Measurements from ENCODE around the gene DGLUCY.

DNA sequence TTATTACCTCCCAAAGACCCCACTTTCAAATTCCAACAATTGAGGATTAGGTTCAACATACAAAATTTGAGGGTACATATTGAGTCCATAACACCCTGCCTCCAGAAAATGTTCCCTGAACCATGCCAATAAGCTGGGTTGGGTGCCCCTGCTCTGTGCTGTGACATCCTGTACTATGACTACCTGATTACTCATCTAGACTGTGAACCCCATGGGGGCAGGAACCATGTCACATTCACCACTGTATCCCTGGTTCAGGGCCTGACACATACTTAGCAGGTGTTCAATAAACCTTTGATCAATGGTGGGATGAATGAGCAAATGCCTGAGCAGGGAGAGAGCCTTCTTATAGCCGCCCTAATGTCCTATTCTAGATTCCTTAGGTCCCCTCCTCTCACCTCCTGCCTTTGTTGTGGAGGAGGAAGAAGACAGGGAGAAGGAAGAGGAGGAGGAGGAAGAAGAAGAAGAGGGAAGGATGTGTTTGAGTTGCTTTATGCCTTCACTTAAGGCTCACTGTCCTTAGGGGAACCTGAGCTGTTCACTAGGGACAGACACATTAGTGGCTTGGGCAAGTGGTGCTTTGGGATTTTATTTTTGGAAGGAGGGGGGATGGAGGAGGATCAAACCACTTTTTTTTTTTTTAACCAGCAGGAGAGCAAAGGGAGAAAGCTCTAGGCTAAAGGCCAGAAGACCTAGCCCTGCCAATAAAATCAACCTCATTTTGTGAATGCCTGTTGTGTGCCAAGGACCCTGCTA, 109.3 kb downstream of the DGLUCY start:
- TF ChIP-seq, protein P1, sequence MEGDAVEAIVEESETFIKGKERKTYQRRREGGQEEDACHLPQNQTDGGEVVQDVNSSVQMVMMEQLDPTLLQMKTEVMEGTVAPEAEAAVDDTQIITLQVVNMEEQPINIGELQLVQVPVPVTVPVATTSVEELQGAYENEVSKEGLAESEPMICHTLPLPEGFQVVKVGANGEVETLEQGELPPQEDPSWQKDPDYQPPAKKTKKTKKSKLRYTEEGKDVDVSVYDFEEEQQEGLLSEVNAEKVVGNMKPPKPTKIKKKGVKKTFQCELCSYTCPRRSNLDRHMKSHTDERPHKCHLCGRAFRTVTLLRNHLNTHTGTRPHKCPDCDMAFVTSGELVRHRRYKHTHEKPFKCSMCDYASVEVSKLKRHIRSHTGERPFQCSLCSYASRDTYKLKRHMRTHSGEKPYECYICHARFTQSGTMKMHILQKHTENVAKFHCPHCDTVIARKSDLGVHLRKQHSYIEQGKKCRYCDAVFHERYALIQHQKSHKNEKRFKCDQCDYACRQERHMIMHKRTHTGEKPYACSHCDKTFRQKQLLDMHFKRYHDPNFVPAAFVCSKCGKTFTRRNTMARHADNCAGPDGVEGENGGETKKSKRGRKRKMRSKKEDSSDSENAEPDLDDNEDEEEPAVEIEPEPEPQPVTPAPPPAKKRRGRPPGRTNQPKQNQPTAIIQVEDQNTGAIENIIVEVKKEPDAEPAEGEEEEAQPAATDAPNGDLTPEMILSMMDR (conservative IDR thresholded peaks at IDR 0.05; ENCODE audit: low read depth, low read length) = no peak
- TF ChIP-seq EZH2 (IDR thresholded peaks at IDR 0.05; ENCODE audit: borderline replicate concordance, low read depth, low read length, poor library complexity, severe bottlenecking) = no peak
